ENCODE data around the gene SCN10A.

SCN10A gene

DNA sequence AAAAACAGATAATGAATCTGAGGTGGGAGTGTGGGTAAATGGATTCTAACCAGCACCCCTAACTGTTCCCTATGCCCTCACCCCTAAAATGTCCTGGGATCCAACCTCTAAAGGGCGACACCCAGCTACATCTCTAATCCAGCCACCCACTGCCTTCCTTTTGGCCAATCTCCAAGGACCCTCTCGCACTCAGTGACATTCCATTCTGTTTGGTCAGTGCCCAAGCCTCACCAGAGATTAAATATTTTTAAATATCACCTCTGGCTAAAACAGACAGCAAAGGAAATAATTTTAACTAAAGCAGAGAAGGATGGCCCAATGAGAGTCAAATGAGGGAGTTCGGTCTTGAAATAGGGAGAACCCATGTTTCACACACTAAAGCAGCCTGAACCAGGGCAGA, 19.9 kb upstream of the SCN10A start:
- DNase-seq (ENCODE audit: extremely low read depth, low read depth): no peak
- TF ChIP-seq, protein P1, sequence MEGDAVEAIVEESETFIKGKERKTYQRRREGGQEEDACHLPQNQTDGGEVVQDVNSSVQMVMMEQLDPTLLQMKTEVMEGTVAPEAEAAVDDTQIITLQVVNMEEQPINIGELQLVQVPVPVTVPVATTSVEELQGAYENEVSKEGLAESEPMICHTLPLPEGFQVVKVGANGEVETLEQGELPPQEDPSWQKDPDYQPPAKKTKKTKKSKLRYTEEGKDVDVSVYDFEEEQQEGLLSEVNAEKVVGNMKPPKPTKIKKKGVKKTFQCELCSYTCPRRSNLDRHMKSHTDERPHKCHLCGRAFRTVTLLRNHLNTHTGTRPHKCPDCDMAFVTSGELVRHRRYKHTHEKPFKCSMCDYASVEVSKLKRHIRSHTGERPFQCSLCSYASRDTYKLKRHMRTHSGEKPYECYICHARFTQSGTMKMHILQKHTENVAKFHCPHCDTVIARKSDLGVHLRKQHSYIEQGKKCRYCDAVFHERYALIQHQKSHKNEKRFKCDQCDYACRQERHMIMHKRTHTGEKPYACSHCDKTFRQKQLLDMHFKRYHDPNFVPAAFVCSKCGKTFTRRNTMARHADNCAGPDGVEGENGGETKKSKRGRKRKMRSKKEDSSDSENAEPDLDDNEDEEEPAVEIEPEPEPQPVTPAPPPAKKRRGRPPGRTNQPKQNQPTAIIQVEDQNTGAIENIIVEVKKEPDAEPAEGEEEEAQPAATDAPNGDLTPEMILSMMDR (IDR thresholded peaks at IDR 0.05; ENCODE audit: low read depth, low read length): no peak

DNA sequence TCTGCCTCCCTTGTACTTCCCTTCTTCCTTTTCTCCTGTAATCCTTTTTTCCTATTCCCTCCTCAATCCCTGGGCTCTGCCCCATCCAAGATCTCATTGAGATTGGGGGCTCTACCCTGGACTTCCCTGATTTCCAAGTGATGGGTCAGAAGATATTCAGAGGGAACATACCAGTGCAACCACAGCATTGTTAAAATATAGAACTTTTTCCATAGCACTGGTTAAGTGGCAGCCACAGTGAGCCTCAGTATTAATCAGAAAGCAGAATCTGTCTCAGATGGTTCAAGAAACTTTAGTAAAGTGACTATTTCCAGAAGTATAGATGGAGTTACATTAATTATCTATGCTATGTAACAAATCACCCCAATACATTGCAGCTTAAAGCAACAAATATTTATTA, 18.7 kb upstream of the SCN10A start:
- DNase-seq (ENCODE audit: extremely low read depth, low read depth): no peak
- TF ChIP-seq, protein P1 (IDR thresholded peaks at IDR 0.05; ENCODE audit: low read depth, low read length): no peak

DNA sequence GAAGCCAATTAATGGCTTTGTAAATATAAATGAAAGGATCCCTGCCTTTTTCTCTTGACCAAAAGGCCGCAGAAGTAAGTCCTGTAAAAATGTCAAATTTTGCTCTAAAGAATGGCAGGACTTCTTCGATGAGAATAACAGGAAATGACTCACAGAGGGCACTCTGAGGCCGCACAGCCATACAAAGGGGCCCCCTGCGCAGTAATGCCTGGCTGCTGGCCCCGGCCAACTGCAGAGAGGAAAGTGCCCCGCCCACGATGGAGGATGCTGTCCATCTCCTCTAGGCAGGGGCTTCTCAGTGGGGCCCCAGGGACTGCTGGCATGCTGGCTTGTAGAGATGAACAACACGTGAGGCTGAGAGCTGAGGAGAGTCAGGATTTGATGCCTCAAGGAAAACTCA, 18.1 kb upstream of the SCN10A start:
- DNase-seq (ENCODE audit: extremely low read depth, low read depth): peak; percentile 28
- TF ChIP-seq, protein P1 (IDR thresholded peaks at IDR 0.05; ENCODE audit: low read depth, low read length): no peak

DNA sequence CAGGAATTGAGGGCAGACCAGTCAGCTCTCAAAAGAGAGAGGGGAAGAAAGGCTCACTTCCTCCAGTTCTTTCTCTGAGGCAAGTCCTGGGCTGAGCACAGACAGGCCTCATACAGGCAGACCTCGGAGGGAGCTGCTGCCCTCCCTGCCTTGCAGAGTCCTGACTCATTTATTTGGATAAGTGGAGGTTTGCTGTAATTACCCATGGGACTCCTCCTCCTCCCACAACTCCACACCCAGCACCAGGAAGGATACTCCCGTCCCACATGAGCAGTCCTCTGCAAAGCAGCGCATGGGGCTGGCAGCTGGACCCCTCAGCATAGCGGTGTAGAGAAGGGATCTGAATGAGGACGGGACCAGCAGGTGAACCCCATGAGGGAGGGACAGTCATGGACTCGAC, 13.4 kb upstream of the SCN10A start:
- DNase-seq (ENCODE audit: extremely low read depth, low read depth): peak; percentile 42
- TF ChIP-seq, protein P1 (IDR thresholded peaks at IDR 0.05; ENCODE audit: low read depth, low read length): no peak

DNA sequence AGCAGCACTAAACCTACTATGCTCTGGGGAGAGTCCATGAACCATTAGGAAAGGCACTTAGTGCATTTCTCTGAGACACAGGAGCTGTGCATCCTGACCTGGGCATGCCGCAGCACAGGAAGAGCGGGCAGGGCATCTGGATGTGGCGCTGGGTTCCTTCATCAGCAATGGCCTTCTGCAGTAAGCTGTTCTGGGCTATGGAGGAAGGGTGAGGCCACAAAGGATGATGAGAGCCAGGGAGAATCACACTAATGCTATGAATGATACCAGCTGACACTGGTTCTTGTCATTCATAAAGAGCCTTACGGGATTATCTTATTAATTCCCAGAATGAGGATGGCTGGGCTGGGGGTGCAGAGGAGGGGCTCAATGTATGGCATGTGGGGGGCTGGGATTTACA, 12.7 kb upstream of the SCN10A start:
- DNase-seq (ENCODE audit: extremely low read depth, low read depth): no peak
- TF ChIP-seq, protein P1 (IDR thresholded peaks at IDR 0.05; ENCODE audit: low read depth, low read length): no peak

DNA sequence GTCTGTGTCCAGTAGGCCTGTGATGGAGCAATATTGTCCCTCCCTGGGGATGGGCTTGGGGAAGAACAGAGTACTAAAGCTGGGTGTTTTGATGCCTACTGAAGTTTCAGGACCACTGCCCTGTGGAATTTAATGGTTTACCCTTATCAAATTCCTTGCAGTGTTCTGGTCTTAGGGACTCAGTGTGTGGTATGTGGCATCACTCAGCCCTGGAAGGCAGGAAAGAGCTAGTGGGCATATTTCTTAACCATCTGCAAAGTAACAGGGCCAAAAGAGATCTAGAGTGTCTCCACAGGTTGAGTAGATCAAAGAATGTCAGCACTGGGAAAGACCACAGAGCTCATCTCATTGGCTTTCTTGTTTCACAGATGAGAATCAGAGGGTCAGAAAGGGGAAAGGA, 11.8 kb upstream of the SCN10A start:
- no peak for DNase-seq (ENCODE audit: extremely low read depth, low read depth)
- TF ChIP-seq, protein P1 (IDR thresholded peaks at IDR 0.05; ENCODE audit: low read depth, low read length): no peak

DNA sequence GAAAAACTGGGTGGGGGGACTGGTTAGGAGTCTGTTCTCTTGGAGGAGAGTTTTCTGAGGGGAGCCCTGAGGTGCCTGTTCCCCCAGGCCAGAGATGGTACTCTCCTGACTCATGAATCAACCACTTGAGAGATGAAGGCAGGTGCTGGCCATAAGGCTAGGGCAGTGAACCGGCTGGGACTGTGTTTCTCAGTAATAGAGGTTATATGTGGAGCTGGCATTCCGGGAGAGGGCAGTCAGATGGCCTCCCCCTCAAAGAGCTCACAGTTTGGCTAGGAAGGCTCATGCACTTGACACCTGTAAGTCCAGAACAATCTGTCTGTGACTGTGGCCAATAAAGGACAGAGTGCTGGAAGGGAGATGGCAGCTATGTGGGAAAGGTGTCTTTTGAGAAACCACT, 10.0 kb upstream of the SCN10A start:
- DNase-seq (ENCODE audit: extremely low read depth, low read depth): no peak
- TF ChIP-seq, protein P1 (IDR thresholded peaks at IDR 0.05; ENCODE audit: low read depth, low read length): no peak

All from AG09319 (cell line).